C4-2B (cell line): ENCODE data around the gene RSL1D1.

Experiments used
- ZFX ChIP-seq: fragments of 450-650 bp; IDR thresholded peaks from 2 replicates; pipeline ENCODE4 v1.6.1; 2017
- TF ChIP-seq, protein P1 (sequence below): fragments of 450-650 bp; conservative IDR thresholded peaks from 2 replicates; pipeline ENCODE4 v1.5.1; 2017; ENCODE audit warnings: mild to moderate bottlenecking

DNA sequence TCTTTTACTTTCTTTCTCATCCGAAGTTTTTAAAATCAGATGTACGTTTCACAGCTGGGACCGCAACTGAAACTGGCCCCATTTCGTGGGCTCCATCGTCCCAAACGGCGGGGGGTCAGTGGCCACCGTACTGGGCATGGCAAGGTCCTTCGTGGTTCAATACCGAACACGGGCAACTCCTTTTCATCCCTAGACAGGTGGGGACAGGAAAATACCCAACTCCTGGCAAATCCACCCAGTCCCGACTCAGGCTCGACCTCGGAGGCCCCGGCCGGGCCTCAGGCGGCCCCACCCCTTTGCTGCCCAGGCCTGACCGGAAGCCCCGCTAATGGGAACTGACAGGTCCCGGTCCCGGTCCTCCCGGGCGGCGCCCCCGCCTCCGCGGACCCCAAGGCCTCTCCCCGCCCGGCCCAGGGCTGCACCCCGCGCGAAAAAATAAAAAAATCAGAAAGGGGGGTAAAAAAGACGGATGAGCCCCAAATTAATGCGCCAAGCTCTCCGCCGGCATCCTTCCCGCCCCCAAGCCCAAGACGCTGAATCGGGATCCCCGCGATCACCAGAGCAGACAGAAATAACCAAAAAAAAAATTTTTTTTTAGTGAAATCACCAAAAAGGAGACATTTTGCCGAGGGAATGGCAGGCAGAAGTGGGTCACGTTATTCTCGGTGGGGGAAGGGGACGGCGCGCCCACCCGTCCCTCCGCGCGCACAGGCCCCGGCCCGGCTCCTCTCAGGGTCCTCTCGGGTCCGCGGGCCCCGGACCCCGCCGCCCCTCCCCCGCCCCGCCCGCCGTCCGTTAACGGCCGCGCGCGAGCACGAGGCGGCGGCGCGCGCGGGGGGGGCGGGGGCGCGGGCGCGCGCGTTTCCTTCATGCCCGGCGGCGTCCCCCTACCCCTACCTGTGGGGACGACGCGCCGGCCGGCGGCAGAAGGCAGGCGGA is 54.8 kb downstream of the RSL1D1 start:
- TF ChIP-seq, protein P1, sequence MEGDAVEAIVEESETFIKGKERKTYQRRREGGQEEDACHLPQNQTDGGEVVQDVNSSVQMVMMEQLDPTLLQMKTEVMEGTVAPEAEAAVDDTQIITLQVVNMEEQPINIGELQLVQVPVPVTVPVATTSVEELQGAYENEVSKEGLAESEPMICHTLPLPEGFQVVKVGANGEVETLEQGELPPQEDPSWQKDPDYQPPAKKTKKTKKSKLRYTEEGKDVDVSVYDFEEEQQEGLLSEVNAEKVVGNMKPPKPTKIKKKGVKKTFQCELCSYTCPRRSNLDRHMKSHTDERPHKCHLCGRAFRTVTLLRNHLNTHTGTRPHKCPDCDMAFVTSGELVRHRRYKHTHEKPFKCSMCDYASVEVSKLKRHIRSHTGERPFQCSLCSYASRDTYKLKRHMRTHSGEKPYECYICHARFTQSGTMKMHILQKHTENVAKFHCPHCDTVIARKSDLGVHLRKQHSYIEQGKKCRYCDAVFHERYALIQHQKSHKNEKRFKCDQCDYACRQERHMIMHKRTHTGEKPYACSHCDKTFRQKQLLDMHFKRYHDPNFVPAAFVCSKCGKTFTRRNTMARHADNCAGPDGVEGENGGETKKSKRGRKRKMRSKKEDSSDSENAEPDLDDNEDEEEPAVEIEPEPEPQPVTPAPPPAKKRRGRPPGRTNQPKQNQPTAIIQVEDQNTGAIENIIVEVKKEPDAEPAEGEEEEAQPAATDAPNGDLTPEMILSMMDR = 0 out of 2 replicates have a peak, but pooled peaks have one; percentile 69
- no peak for TF ChIP-seq ZFX
